ENCODE measurements around the gene FUT3.
"Not testable (repeated sequence)": the region's sequence is repeated elsewhere in the genome, so short reads cannot be mapped to it uniquely, and the experiment has no call there.

- not testable (repeated sequence) for TF ChIP-seq CTCF (IDR thresholded peaks at IDR 0.05; ENCODE audit: low read depth, low read length, missing input control); MAX (IDR thresholded peaks at IDR 0.05); ZBTB33 (IDR thresholded peaks at IDR 0.05); SP1 (IDR thresholded peaks at IDR 0.05); JUND (IDR thresholded peaks at IDR 0.05)
Observed at GRCh38 chr19:5854121-5854520, 2.9 kb upstream of the FUT3 start.
